Measurements from ENCODE around the gene SPIRE2.
"Not testable (repeated sequence)": the region's sequence is repeated elsewhere in the genome, so short reads cannot be mapped to it uniquely, and the experiment has no call there.

SPIRE2 gene

GRCh38 chr16:89869911-89870310 is 41.6 kb downstream of the SPIRE2 start:
- DNase-seq (ENCODE audit: low read depth): no peak

- DNase-seq (ENCODE audit: low read depth): no peak
Measured at GRCh38 chr16:89870440-89870839, 42.2 kb downstream of the SPIRE2 start.

- DNase-seq (ENCODE audit: low read depth): no peak
Measured at GRCh38 chr16:89871895-89872294, 43.6 kb downstream of the SPIRE2 start.

- DNase-seq (ENCODE audit: low read depth): peak; percentile 62
Measured at GRCh38 chr16:89873109-89873971, 45.1 kb downstream of the SPIRE2 start, which contains the start of gene TCF25. Gene TCF25 (plus strand): TSS chr16:89873592. CDS start chr16:89873668, 76 bp downstream.

GRCh38 chr16:89873972-89874689 is 45.9 kb downstream of the SPIRE2 start:
- DNase-seq (ENCODE audit: low read depth): peak; percentile 83

- not testable (repeated sequence) for DNase-seq (ENCODE audit: low read depth)
Measured at GRCh38 chr16:89879123-89879522, 50.8 kb downstream of the SPIRE2 start.

- DNase-seq (ENCODE audit: low read depth): no peak
Measured at GRCh38 chr16:89880477-89881367, 52.4 kb downstream of the SPIRE2 start.

- DNase-seq (ENCODE audit: low read depth): no peak
Measured at GRCh38 chr16:89881368-89881730, 53.1 kb downstream of the SPIRE2 start.

GRCh38 chr16:89883346-89884040 is 55.2 kb downstream of the SPIRE2 start:
- DNase-seq (ENCODE audit: low read depth): no peak

GRCh38 chr16:89884041-89884421 is 55.8 kb downstream of the SPIRE2 start:
- DNase-seq (ENCODE audit: low read depth): no peak

- DNase-seq (ENCODE audit: low read depth): no peak
Measured at GRCh38 chr16:89887243-89887642, 59.0 kb downstream of the SPIRE2 start.

GRCh38 chr16:89890200-89890599 is 61.9 kb downstream of the SPIRE2 start:
- no peak for DNase-seq (ENCODE audit: low read depth)

- DNase-seq (ENCODE audit: low read depth): no peak
Measured at GRCh38 chr16:89890886-89891657, 62.8 kb downstream of the SPIRE2 start.

- no peak for DNase-seq (ENCODE audit: low read depth)
Measured at GRCh38 chr16:89892055-89892630, 63.9 kb downstream of the SPIRE2 start.

- no peak for DNase-seq (ENCODE audit: low read depth)
Measured at GRCh38 chr16:89892635-89893034, 64.4 kb downstream of the SPIRE2 start.

GRCh38 chr16:89893642-89894548 is 65.6 kb downstream of the SPIRE2 start:
- no peak for DNase-seq (ENCODE audit: low read depth)

- no peak for DNase-seq (ENCODE audit: low read depth)
Measured at GRCh38 chr16:89895482-89896250, 67.4 kb downstream of the SPIRE2 start.

GRCh38 chr16:89897204-89897603 is 68.9 kb downstream of the SPIRE2 start:
- DNase-seq (ENCODE audit: low read depth): no peak

All from stimulated activated CD8-positive, alpha-beta memory T cell treated with anti-CD3 and anti-CD28 coated beads, Interleukin-15, amount 100 ng/mL, for 1 hour (primary cell).